ENCODE measurements around the gene SYT8.

SYT8 gene

DNA sequence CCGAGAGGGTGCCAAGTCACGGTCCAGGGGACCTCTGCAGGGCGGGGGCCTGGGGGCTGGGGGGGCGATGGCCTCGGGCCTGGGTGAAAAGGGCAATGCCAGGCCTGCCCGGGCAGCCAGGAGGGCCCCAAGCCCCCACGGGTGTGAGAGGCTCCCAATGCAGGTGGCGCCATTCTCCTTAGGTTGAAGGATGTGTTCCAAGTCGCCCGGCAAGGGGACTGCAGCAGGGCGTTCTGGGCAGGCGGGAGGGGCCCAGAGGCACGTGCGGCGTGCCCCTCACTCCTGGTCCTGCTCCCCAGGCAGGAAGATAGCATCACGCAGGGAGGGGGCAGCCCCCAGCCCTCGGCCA, 3.3 kb downstream of the SYT8 start:
- H3K4me2 ChIP-seq (ENCODE audit: low read length), result no peak overlapping the region
- peaks cover 18% of the 10 kb centered on the region for H3K4me1 ChIP-seq (ENCODE audit: insufficient read depth, low read length, severe bottlenecking)
- H3K27me3 ChIP-seq (ENCODE audit: insufficient read depth, low read length), result no peaks in the 10 kb centered on the region; the same call in 1 of the 2 replicates

DNA sequence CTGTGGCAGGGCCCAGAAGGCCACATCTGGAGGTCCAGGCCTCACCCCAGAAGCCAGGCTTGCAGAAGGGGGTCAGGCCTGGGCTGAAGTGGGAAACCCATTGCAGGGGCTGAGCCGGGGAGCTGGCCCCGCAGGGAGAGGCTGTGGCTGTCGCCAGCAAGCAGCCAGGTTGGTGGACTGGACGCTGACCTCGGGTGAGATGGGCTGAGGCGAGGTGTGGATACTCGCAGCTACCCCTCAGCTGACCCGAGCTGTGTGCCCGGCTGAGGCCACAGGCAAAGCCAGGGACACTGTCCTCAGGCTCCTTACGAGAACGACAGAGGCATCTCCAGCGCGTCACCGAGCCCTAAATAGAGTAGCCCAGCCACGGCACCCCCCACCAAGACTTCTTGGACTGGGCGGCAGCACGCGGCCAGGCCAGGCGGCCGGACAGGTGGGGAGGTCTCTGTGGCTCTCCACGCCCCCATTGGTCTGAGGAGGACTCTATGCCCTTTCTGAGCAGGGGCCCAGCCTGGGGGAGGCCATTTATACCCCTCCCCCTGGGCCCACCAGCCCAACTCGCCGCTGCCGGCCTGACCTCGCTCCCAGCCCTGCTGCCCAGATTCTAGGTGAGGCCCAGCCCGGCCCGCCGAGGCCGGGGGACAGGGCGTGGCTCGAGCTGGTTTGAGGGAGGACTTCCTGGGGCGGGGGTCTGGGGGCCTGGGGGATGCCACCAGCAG, 3.8 kb downstream of the SYT8 start, which contains the start of gene TNNI2:
TNNI2 (plus strand) TSS at position 556 of the 719 bp plus-strand sequence. CDS start 716 bp downstream, outside the sequence.
- H3K36me3 ChIP-seq (ENCODE audit: insufficient read depth, low read length), result no peaks in the 10 kb centered on the region
- no peak within 1 kb of the TSS for H3K27ac ChIP-seq (ENCODE audit: low read depth, low read length, poor library complexity, severe bottlenecking)
- TF ChIP-seq EZH2 (IDR thresholded peaks at IDR 0.05; ENCODE audit: borderline replicate concordance, low read length), result no peak
- TF ChIP-seq, protein P1, sequence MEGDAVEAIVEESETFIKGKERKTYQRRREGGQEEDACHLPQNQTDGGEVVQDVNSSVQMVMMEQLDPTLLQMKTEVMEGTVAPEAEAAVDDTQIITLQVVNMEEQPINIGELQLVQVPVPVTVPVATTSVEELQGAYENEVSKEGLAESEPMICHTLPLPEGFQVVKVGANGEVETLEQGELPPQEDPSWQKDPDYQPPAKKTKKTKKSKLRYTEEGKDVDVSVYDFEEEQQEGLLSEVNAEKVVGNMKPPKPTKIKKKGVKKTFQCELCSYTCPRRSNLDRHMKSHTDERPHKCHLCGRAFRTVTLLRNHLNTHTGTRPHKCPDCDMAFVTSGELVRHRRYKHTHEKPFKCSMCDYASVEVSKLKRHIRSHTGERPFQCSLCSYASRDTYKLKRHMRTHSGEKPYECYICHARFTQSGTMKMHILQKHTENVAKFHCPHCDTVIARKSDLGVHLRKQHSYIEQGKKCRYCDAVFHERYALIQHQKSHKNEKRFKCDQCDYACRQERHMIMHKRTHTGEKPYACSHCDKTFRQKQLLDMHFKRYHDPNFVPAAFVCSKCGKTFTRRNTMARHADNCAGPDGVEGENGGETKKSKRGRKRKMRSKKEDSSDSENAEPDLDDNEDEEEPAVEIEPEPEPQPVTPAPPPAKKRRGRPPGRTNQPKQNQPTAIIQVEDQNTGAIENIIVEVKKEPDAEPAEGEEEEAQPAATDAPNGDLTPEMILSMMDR (IDR thresholded peaks at IDR 0.05; ENCODE audit: low read length), result no peak
- no peak within 1 kb of the TSS for H3K9ac ChIP-seq (ENCODE audit: low read length)
- no peaks in the 10 kb centered on the region; the same call in 1 of the 2 replicates for H3K27me3 ChIP-seq (ENCODE audit: insufficient read depth, low read length)
- H3F3A ChIP-seq (ENCODE audit: insufficient read depth, low read length), result no peaks in the 10 kb centered on the region
- no peak within 1 kb of the TSS for H2AFZ ChIP-seq (ENCODE audit: low read length)
- no peaks in the 10 kb centered on the region for H4K20me1 ChIP-seq (ENCODE audit: insufficient read depth, low read length)
- no peaks in the 10 kb centered on the region for H3K9me3 ChIP-seq (ENCODE audit: low read length)
- H3K9me2 ChIP-seq (ENCODE audit: low read depth, low read length), result no peaks in the 10 kb centered on the region
- no peak within 1 kb of the TSS for H3K4me3 ChIP-seq (ENCODE audit: low read depth, low read length, poor library complexity, severe bottlenecking)
- H3K79me2 ChIP-seq (ENCODE audit: insufficient read depth, low read length), result no peaks in the 10 kb centered on the region
- peak within 1 kb of the TSS; percentile 37; the same call in 1 of the 2 replicates for H3K4me2 ChIP-seq (ENCODE audit: low read length)
- peaks cover 18% of the 10 kb centered on the region for H3K4me1 ChIP-seq (ENCODE audit: insufficient read depth, low read length, severe bottlenecking)

More for the DNA sequence above, 3.3 kb downstream of the SYT8 start:
- H3F3A ChIP-seq (ENCODE audit: insufficient read depth, low read length), result no peaks in the 10 kb centered on the region
- no peaks in the 10 kb centered on the region for H4K20me1 ChIP-seq (ENCODE audit: insufficient read depth, low read length)
- H3K4me3 ChIP-seq (ENCODE audit: low read depth, low read length, poor library complexity, severe bottlenecking), result no peak overlapping the region
- no peaks in the 10 kb centered on the region for H3K79me2 ChIP-seq (ENCODE audit: insufficient read depth, low read length)
- no peaks in the 10 kb centered on the region for H3K36me3 ChIP-seq (ENCODE audit: insufficient read depth, low read length)
- no peaks in the 10 kb centered on the region for H3K9me2 ChIP-seq (ENCODE audit: low read depth, low read length)
- no peak overlapping the region for H3K27ac ChIP-seq (ENCODE audit: low read depth, low read length, poor library complexity, severe bottlenecking)
- no peak for TF ChIP-seq EZH2 (IDR thresholded peaks at IDR 0.05; ENCODE audit: borderline replicate concordance, low read length)
- TF ChIP-seq, protein P1 (IDR thresholded peaks at IDR 0.05; ENCODE audit: low read length), result no peak
- no peaks in the 10 kb centered on the region for H3K9me3 ChIP-seq (ENCODE audit: low read length)
- H3K9ac ChIP-seq (ENCODE audit: low read length), result no peak overlapping the region
- H2AFZ ChIP-seq (ENCODE audit: low read length), result no peak overlapping the region

DNA sequence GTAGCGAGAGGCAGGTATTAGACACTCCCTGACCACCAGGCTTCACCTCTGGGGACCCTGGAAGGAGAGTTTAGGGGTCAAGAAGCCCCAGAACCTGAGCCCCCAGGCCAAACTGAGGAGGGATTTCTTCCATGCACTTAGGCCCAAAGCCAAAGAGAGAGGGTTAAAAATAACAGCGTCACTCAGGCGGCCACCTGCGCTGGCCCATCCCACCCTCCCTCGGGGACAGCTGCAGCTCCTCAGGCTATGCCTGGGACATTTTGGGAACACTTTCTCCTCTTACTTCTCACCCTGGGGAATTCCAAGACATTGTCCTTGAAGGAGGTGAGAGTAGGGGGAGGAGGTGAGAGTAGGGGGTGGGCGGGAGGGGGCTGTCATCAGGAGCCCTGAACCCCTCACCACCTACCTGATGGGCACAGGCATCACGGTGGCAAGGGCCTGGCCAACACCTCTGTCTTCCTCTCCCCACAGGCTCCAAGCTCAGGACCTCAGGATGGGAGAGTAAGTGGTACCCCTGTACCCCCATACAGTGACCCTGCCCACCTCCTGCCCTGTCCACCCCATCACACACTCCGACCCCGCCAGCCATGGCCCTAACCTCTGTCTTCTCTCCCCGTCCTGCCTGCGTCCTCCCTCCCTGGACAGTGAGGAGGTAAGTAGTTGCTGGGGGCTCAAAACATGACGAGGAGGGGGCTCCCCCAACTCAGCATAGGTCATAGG, 4.6 kb downstream of the SYT8 start:
- Histone ChIP-seq H4K20me1 (ENCODE audit: insufficient read depth, low read length) (no peaks in the 10 kb centered on the region), H3K27me3 (ENCODE audit: insufficient read depth, low read length) (no peaks in the 10 kb centered on the region; the same call in 1 of the 2 replicates), H3F3A (ENCODE audit: insufficient read depth, low read length) (no peaks in the 10 kb centered on the region), H3K9me2 (ENCODE audit: low read depth, low read length) (no peaks in the 10 kb centered on the region), H3K9ac (ENCODE audit: low read length) (no peak overlapping the region), H3K4me3 (ENCODE audit: low read depth, low read length, poor library complexity, severe bottlenecking) (no peak overlapping the region), H3K9me3 (ENCODE audit: low read length) (no peaks in the 10 kb centered on the region), H3K4me2 (ENCODE audit: low read length) (peak overlapping the region; percentile 37; the same call in 1 of the 2 replicates), H3K79me2 (ENCODE audit: insufficient read depth, low read length) (no peaks in the 10 kb centered on the region), H3K36me3 (ENCODE audit: insufficient read depth, low read length) (no peaks in the 10 kb centered on the region), H3K4me1 (ENCODE audit: insufficient read depth, low read length, severe bottlenecking) (peaks cover 18% of the 10 kb centered on the region), H3K27ac (ENCODE audit: low read depth, low read length, poor library complexity, severe bottlenecking) (no peak overlapping the region), H2AFZ (ENCODE audit: low read length) (no peak overlapping the region)
- TF ChIP-seq, protein P1 (IDR thresholded peaks at IDR 0.05; ENCODE audit: low read length), result no peak
- TF ChIP-seq EZH2 (IDR thresholded peaks at IDR 0.05; ENCODE audit: borderline replicate concordance, low read length), result no peak

All from OCI-LY1 (cell line).